HG03558 (cell line): ENCODE results near the gene IQCB1.
"Not testable (repeated sequence)": the region's sequence is repeated elsewhere in the genome, so short reads cannot be mapped to it uniquely, and the experiment has no call there.

ENCODE experiments used
- ATAC-seq: cut with Tn5 transposase; IDR thresholded peaks from one replicate; pipeline ENCODE4 v1.9.1; 2021; ENCODE audit warnings: moderate number of reproducible peaks; ENCODE audit not compliant: unreplicated experiment; ENCODE audit errors: extremely low read depth

IQCB1 gene

GRCh38 chr3:121817753-121818152 is 17.1 kb downstream of the IQCB1 start:
- ATAC-seq = no peak

- peak; percentile 97 for ATAC-seq
Measured at GRCh38 chr3:121809249-121809648, 25.6 kb downstream of the IQCB1 start.

GRCh38 chr3:121803771-121804320 is 31.0 kb downstream of the IQCB1 start:
- no peak for ATAC-seq

GRCh38 chr3:121800906-121801305 is 34.0 kb downstream of the IQCB1 start:
- ATAC-seq = no peak

GRCh38 chr3:121796970-121797369 is 37.9 kb downstream of the IQCB1 start:
- no peak for ATAC-seq

GRCh38 chr3:121794264-121794983 is 40.4 kb downstream of the IQCB1 start:
- no peak for ATAC-seq

- no peak for ATAC-seq
Measured at GRCh38 chr3:121793078-121793477, 41.8 kb downstream of the IQCB1 start.

GRCh38 chr3:121786485-121786884 is 48.4 kb downstream of the IQCB1 start:
- ATAC-seq = no peak

GRCh38 chr3:121782784-121783183 is 52.1 kb downstream of the IQCB1 start:
- not testable (repeated sequence) for ATAC-seq

GRCh38 chr3:121781611-121782010 is 53.2 kb downstream of the IQCB1 start:
- no peak for ATAC-seq

- not testable (repeated sequence) for ATAC-seq
Measured at GRCh38 chr3:121775095-121775494, 59.8 kb downstream of the IQCB1 start.

GRCh38 chr3:121769246-121769645 is 65.6 kb downstream of the IQCB1 start:
- ATAC-seq = no peak

- ATAC-seq = no peak
Measured at GRCh38 chr3:121768452-121768851, 66.4 kb downstream of the IQCB1 start.

GRCh38 chr3:121759541-121760202 is 75.2 kb downstream of the IQCB1 start:
- ATAC-seq = no peak

- no peak for ATAC-seq
Measured at GRCh38 chr3:121758727-121759450, 76.0 kb downstream of the IQCB1 start.

GRCh38 chr3:121757812-121758545 is 76.9 kb downstream of the IQCB1 start:
- no peak for ATAC-seq

GRCh38 chr3:121757087-121757811 is 77.6 kb downstream of the IQCB1 start:
- no peak for ATAC-seq

- no peak for ATAC-seq
Measured at GRCh38 chr3:121752772-121753171, 82.1 kb downstream of the IQCB1 start.

- ATAC-seq = no peak
Measured at GRCh38 chr3:121752261-121752660, 82.6 kb downstream of the IQCB1 start.

- ATAC-seq = no peak
Measured at GRCh38 chr3:121750087-121750415, 84.8 kb downstream of the IQCB1 start.
